Body of pancreas (tissue), 4 donors: ENCODE results near the gene SPOCK3.

Experiments used
- CTCF ChIP-seq, 7 experiments: fragments of 450-650 bp in 4 of 7; fragments of 200-600 bp in 3 of 7; sonication (generic) in 3 of 7; IDR thresholded peaks; one replicate each; pipeline ENCODE4 v1.5.1; 2016 to 2019; ENCODE audit warnings: antibody characterized with exemption in 7 of 7
- POLR2A ChIP-seq, 3 donors: fragments of 450-650 bp; IDR thresholded peaks; one replicate each; pipeline ENCODE4 v1.6.1; 2016; ENCODE audit warnings: antibody characterized with exemption in 3 of 3, mild to moderate bottlenecking in 2 of 3

GRCh38 chr4:166822386-166822785 is 411.9 kb downstream of the SPOCK3 start:
- TF ChIP-seq CTCF (IDR thresholded peaks at IDR 0.05) (no peak), POLR2A (IDR thresholded peaks at IDR 0.05) (no peak)
